B cell (primary cell): ENCODE measurements around the gene CSF1R. TPM values are rescaled to one million over a fixed set of nuclear protein-coding genes. Genes with fewer than 3 reads are reported as not detected.
A peak's percentile ranks its signal among the peaks of the same experiment; 100 is the strongest.

ENCODE experiments used
- ATAC-seq: fragments of 200-7000 bp; cut with Tn5 transposase; one replicate; pipeline ENCODE4 v1.10.0; 2021; ENCODE audit warnings: low read depth, mild to moderate bottlenecking, moderate number of reproducible peaks, moderate library complexity
- CTCF ChIA-PET: fragments of 350-600 bp; sonication (Branson Sonifier 250); formaldehyde crosslinking; loops from one replicate; lab custom pipeline; 2021; ENCODE audit warnings: antibody characterized with exemption, inconsistent platforms; lab: Charles Lee
- POLR2A ChIA-PET: fragments of 350-600 bp; sonication (Branson Sonifier 250); formaldehyde crosslinking; loops from one replicate; lab custom pipeline; 2021; ENCODE audit warnings: antibody characterized with exemption; lab: Charles Lee
- DNase-seq: peaks from one replicate; pipeline ENCODE4 v3.0.0; 2013
- H2AFZ ChIP-seq: 2 replicates; pipeline ENCODE4 v1.6.1; 2012; ENCODE audit warnings: mild to moderate bottlenecking, low read depth, low read length; ENCODE audit not compliant: insufficient read depth, poor library complexity, severe bottlenecking
- H3K27ac ChIP-seq, 2 donors: 1 replicate in 1 of 2; 2 replicates in 1 of 2; pipeline ENCODE4 v1.5.1; 2012 to 2013; ENCODE audit warnings: low read length in 2 of 2, mild to moderate bottlenecking in 2 of 2, moderate library complexity in 1 of 2
- H3K27me3 ChIP-seq, 4 experiments: fragments of 200-600 bp in 1 of 4; sonication (generic) in 1 of 4; replicated peaks in 1 of 4; 1 replicate in 2 of 4; 2 replicates in 2 of 4; pipeline versions ENCODE4 v1.6.1 to v1.7.0; 2013 to 2016; ENCODE audit warnings: low read length in 3 of 4, mild to moderate bottlenecking in 2 of 4, mixed read lengths in 1 of 4, moderate library complexity in 1 of 4; ENCODE audit not compliant: insufficient read depth in 4 of 4, control insufficient read depth in 3 of 4; ENCODE audit errors: control extremely low read depth in 1 of 4
- H3K36me3 ChIP-seq, 2 experiments: replicated peaks in 1 of 2; 1 replicate in 1 of 2; 2 replicates in 1 of 2; pipeline versions ENCODE4 v1.6.1 to v1.7.1; 2013; ENCODE audit warnings: low read length in 1 of 2; ENCODE audit not compliant: insufficient read depth in 2 of 2, control insufficient read depth in 1 of 2; ENCODE audit errors: control extremely low read depth in 1 of 2, extremely low read depth in 1 of 2
- H3K4me1 ChIP-seq, 2 donors: fragments of 200-600 bp in 1 of 2; sonication (generic) in 1 of 2; 1 replicate in 1 of 2; 2 replicates in 1 of 2; pipeline versions ENCODE4 v1.5.1 to v1.6.1; 2013 to 2017; ENCODE audit warnings: low read length in 2 of 2; ENCODE audit not compliant: control insufficient read depth in 2 of 2, insufficient read depth in 2 of 2
- H3K4me2 ChIP-seq: replicated peaks from 2 replicates; pipeline ENCODE3; 2012; ENCODE audit warnings: mild to moderate bottlenecking, low read depth, low read length; ENCODE audit not compliant: poor library complexity, severe bottlenecking
- H3K4me3 ChIP-seq, 5 experiments: fragments of 200-600 bp in 1 of 5; sonication (generic) in 1 of 5; 1 replicate in 3 of 5; 2 replicates in 2 of 5; pipeline versions ENCODE4 v1.5.1 to v1.7.0; 2011 to 2016; ENCODE audit warnings: low read length in 4 of 5, mild to moderate bottlenecking in 4 of 5, low read depth in 2 of 5, control low read depth in 1 of 5, moderate library complexity in 1 of 5; ENCODE audit not compliant: insufficient read depth in 1 of 5; ENCODE audit errors: control extremely low read depth in 1 of 5, extremely low read depth in 1 of 5
- H3K79me2 ChIP-seq: fragments of 200-600 bp; sonication (generic); one replicate; pipeline ENCODE4 v1.6.0; 2016; ENCODE audit warnings: low read length; ENCODE audit not compliant: control insufficient read depth, insufficient read depth
- H3K9ac ChIP-seq: fragments of 200-600 bp; sonication (generic); 2 replicates; pipeline ENCODE4 v1.6.1; 2017; ENCODE audit warnings: mild to moderate bottlenecking, low read length, moderate library complexity
- H3K9me3 ChIP-seq, 3 donors: one replicate each; pipeline versions ENCODE4 v1.6.1 to v1.7.1; 2013; ENCODE audit warnings: low read length in 2 of 3; ENCODE audit not compliant: control insufficient read depth in 2 of 3, insufficient read depth in 1 of 3; ENCODE audit errors: control extremely low read depth in 1 of 3
- H4K20me1 ChIP-seq: 2 replicates; pipeline ENCODE4 v1.6.0; 2012; ENCODE audit warnings: mild to moderate bottlenecking, low read length; ENCODE audit not compliant: insufficient read depth, control insufficient read depth, poor library complexity, severe bottlenecking
- H3K27ac Mint-ChIP-seq: one replicate; pipeline ENCODE4 v1.8.0; 2021; ENCODE audit warnings: mixed read lengths
- H3K27me3 Mint-ChIP-seq: one replicate; pipeline ENCODE4 v1.8.0; 2021; ENCODE audit warnings: mixed read lengths
- H3K4me1 Mint-ChIP-seq: one replicate; pipeline ENCODE4 v1.8.0; 2021; ENCODE audit warnings: mixed read lengths
- H3K4me3 Mint-ChIP-seq: one replicate; pipeline ENCODE4 v1.8.0; 2021; ENCODE audit warnings: mixed read lengths
- H3K9me3 Mint-ChIP-seq: one replicate; pipeline ENCODE4 v1.8.0; 2022; ENCODE audit warnings: mixed read lengths; ENCODE audit not compliant: insufficient read depth
- EZH2 ChIP-seq: IDR thresholded peaks from 2 replicates; pipeline ENCODE4 v1.6.1; 2012; ENCODE audit warnings: borderline replicate concordance, low read depth, mild to moderate bottlenecking, moderate library complexity, low read length; ENCODE audit not compliant: insufficient read depth, poor library complexity, severe bottlenecking
- WGBS: methylation state at CpG from one replicate; pipeline ENCODE4 v1.1.5; 2013; ENCODE audit warnings: missing lambda C conversion rate; ENCODE audit not compliant: insufficient coverage; 5-methylcytosine and 5-hydroxymethylcytosine counted together
- intact Hi-C: fragments of 100-400 bp; cut with micrococcal nuclease; formaldehyde crosslinking; loops from one replicate; pipeline ENCODE4 v1.10.0; 2022
- polyA plus RNA-seq: library from polyadenylated mRNA; depleted of rRNA; stranded (reverse); fragments of >200 nt; gene quantifications from 2 replicates; pipeline ENCODE4 v1.2.3, GENCODE V29; 2012
- total RNA-seq, 2 donors: library from RNA; stranded (reverse); fragments of 120-200 nt in 1 of 2; gene quantifications; 1 replicate in 1 of 2; 2 replicates in 1 of 2; pipeline versions ENCODE4 v1.2.3 to v1.2.4, GENCODE V29; 2013 to 2022
- TF ChIP-seq, protein P1 (sequence below): fragments of 200-600 bp; IDR thresholded peaks from one replicate; pipeline ENCODE4 v1.8.0; 2022; ENCODE audit warnings: antibody characterized with exemption, mild to moderate bottlenecking

Gene CSF1R
- total and polyA plus RNA-seq, 2 donors (not counting 1 experiment from before 2014, with no cell fraction given): 1.6 to 2.5 TPM

- peak; percentile 28 for ATAC-seq
- CTCF ChIA-PET: no interaction called here
- 8% methylated on average over 2 of the region's 2 CpGs for WGBS
These were observed 19.4 kb downstream of the CSF1R start for GRCh38 chr5:150066901-150067396.

DNA sequence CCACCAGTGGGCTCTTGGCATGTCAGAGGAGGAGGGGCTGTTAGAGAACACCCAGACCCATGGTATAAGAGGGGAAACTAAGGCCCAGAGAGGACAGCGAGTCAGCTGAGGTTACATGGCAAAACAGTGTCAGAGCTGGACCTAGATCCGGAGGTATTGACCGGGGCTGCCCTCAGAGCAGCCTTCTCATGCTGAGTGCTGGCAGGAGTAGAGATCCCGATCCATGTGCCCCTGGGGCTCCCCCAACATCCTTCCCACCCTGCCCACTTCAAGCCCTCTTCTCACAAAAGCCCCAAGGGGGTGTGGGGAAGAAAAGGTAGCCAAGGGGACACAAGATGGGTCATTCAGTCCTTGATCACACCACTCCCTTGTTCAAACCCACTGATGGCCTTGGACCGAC is 19.9 kb downstream of the CSF1R start:
- H3K27me3 ChIP-seq: no peaks in the 10 kb centered on the region
- H2AFZ ChIP-seq: no peak overlapping the region
- Mint-ChIP-seq H3K4me3 (no peak overlapping the region), H3K9me3 (no peaks in the 10 kb centered on the region), H3K27ac (no peak overlapping the region), H3K4me1 (peaks cover 18% of the 10 kb centered on the region), H3K27me3 (no peaks in the 10 kb centered on the region)
- H3K36me3 ChIP-seq: no peaks in the 10 kb centered on the region
- no peak overlapping the region for H3K27ac ChIP-seq
- no peak overlapping the region for H3K4me2 ChIP-seq
- POLR2A ChIA-PET: no interaction called here
- no peak overlapping the region for H3K9ac ChIP-seq
- DNase-seq (no peak), ATAC-seq (no peak)
- CTCF ChIA-PET: no interaction called here
- H3K9me3 ChIP-seq: no peaks in the 10 kb centered on the region
- H3K4me1 ChIP-seq: peaks cover 0 to 22% of the 10 kb centered on the region in 2 donors
- no peaks in the 10 kb centered on the region for H3K79me2 ChIP-seq
- H4K20me1 ChIP-seq: no peaks in the 10 kb centered on the region
- TF ChIP-seq, protein P1, sequence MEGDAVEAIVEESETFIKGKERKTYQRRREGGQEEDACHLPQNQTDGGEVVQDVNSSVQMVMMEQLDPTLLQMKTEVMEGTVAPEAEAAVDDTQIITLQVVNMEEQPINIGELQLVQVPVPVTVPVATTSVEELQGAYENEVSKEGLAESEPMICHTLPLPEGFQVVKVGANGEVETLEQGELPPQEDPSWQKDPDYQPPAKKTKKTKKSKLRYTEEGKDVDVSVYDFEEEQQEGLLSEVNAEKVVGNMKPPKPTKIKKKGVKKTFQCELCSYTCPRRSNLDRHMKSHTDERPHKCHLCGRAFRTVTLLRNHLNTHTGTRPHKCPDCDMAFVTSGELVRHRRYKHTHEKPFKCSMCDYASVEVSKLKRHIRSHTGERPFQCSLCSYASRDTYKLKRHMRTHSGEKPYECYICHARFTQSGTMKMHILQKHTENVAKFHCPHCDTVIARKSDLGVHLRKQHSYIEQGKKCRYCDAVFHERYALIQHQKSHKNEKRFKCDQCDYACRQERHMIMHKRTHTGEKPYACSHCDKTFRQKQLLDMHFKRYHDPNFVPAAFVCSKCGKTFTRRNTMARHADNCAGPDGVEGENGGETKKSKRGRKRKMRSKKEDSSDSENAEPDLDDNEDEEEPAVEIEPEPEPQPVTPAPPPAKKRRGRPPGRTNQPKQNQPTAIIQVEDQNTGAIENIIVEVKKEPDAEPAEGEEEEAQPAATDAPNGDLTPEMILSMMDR: no peak
- no peak for TF ChIP-seq EZH2
- WGBS: 92% methylated on average over 2 of the region's 5 CpGs
- no peak overlapping the region for H3K4me3 ChIP-seq
- intact Hi-C loops: no loop called here

More at GRCh38 chr5:150066901-150067396, 19.4 kb downstream of the CSF1R start:
- intact Hi-C loops: no loop called here
- H4K20me1 ChIP-seq: no peaks in the 10 kb centered on the region
- H3K79me2 ChIP-seq: no peaks in the 10 kb centered on the region
- Mint-ChIP-seq H3K4me1 (peaks cover 18% of the 10 kb centered on the region), H3K4me3 (no peak overlapping the region), H3K27me3 (no peaks in the 10 kb centered on the region), H3K27ac (no peak overlapping the region), H3K9me3 (no peaks in the 10 kb centered on the region)
- H3K27ac ChIP-seq: no peak overlapping the region
- TF ChIP-seq EZH2: no peak
- TF ChIP-seq, protein P1: no peak
- POLR2A ChIA-PET: no interaction called here
- peak overlapping the region; percentile 37 for H3K4me2 ChIP-seq
- H3K4me3 ChIP-seq: no peak overlapping the region
- H3K4me1 ChIP-seq: peaks cover 0 to 22% of the 10 kb centered on the region in 2 donors
- H3K27me3 ChIP-seq: no peaks in the 10 kb centered on the region
- H2AFZ ChIP-seq: no peak overlapping the region
- no peaks in the 10 kb centered on the region for H3K36me3 ChIP-seq
- H3K9me3 ChIP-seq: no peaks in the 10 kb centered on the region
- DNase-seq: no peak
- H3K9ac ChIP-seq: no peak overlapping the region
